ENCODE measurements around the gene NDUFB1. TPM values are rescaled to one million over a fixed set of nuclear protein-coding genes. Genes with fewer than 3 reads are reported as not detected.

Gene NDUFB1
- total and polyA plus RNA-seq, 2 of the 13 experiments (the other 11 are each of a cell fraction or from before 2014, with no cell fraction given): 181 to 281 TPM

- no peak for TF ChIP-seq ZNF646 (CRISPR knock-in tag; IDR thresholded peaks at IDR 0.05)
- no peak for TF ChIP-seq ZNF713 (CRISPR knock-in tag; IDR thresholded peaks at IDR 0.05)
- TF ChIP-seq NR1H2 (CRISPR knock-in tag; IDR thresholded peaks at IDR 0.05; ENCODE audit: borderline replicate concordance, low read depth): no peak
- no peak for TF ChIP-seq ZNF343 (CRISPR knock-in tag; IDR thresholded peaks at IDR 0.05)
- TF ChIP-seq ZNF317 (CRISPR knock-in tag; IDR thresholded peaks at IDR 0.05): no peak
- no peak for TF ChIP-seq MXD1 (CRISPR knock-in tag; IDR thresholded peaks at IDR 0.05)
These were observed 22.5 kb upstream of the NDUFB1 start (continued) for GRCh38 chr14:92143962-92144361.

GRCh38 chr14:92143309-92143708 is 21.8 kb upstream of the NDUFB1 start:
- Histone ChIP-seq H4K20me1 (ENCODE audit: insufficient read depth, low read length) (no peaks in the 10 kb centered on the region), H3K4me2 (ENCODE audit: low read depth, low read length) (no peak overlapping the region), H3K27ac (ENCODE audit: extremely low read length, insufficient read depth, low read length) (no peak overlapping the region), H2AFZ (ENCODE audit: low read length) (no peak overlapping the region), H3K27me3 (ENCODE audit: control insufficient read depth in 1 of 2, insufficient read depth in 2 of 2, low read length in 2 of 2) (no peaks in the 10 kb centered on the region), H3K79me2 (ENCODE audit: insufficient read depth, low read length) (no peaks in the 10 kb centered on the region), H3K36me3 (replicated peaks in 1 of 2; ENCODE audit: control insufficient read depth in 1 of 2, insufficient read depth in 2 of 2, low read length in 2 of 2) (peaks cover 12 to 67% of the 10 kb centered on the region in 2 experiments), H3K9ac (ENCODE audit: insufficient read depth, low read depth, low read length) (no peak overlapping the region), H3K9me3 (ENCODE audit: low read length) (no peaks in the 10 kb centered on the region), H3K4me1 (ENCODE audit: insufficient read depth, low read length) (no peaks in the 10 kb centered on the region), H3K4me3 (replicated peaks in 1 of 3; ENCODE audit: insufficient read depth in 1 of 3, low read depth in 2 of 3, low read length in 3 of 3) (no peak overlapping the region)
- ChIA-PET POLR2A (no interaction called here), CTCF (ENCODE audit: low intra/inter-chr PET ratio, low total read pairs) (no interaction called here)
- TSS peak; percentile 22 for BruUV-seq (replicated peaks)
- in situ Hi-C loops (cut with HindIII; ENCODE audit: extremely low pct_ligation_motif_present, low pct_unique_long_range_greater_than_20kb): no loop called here
- no peak for FAIRE-seq
- TF ChIP-seq ZNF615 (CRISPR knock-in tag; IDR thresholded peaks at IDR 0.05; ENCODE audit: borderline replicate concordance) (no peak), SMAD3 (CRISPR knock-in tag; IDR thresholded peaks at IDR 0.05) (no peak), ZNF691 (CRISPR knock-in tag; IDR thresholded peaks at IDR 0.05; ENCODE audit: borderline replicate concordance, low read depth) (no peak), ZEB1 (IDR thresholded peaks at IDR 0.05; ENCODE audit: insufficient replicate concordance, low read depth) (no peak), THAP7 (CRISPR knock-in tag; IDR thresholded peaks at IDR 0.05) (no peak), KMT2A (CRISPR knock-in tag; IDR thresholded peaks at IDR 0.05) (no peak)
- intact Hi-C loops (cut with micrococcal nuclease; ENCODE audit: unreplicated experiment): no loop called here
- DNase-seq (ENCODE audit: low spot score): no peak
- no peak for ATAC-seq
- 96% methylated on average over 4 of the region's 4 CpGs for WGBS (ENCODE audit: low lambda C conversion rate)

Data from HepG2 (cell line).